Smooth muscle cell (in vitro differentiated cells): ENCODE results near the gene MAGI2. TPM values are rescaled to one million over a fixed set of nuclear protein-coding genes. Genes with fewer than 3 reads are reported as not detected.
A peak's percentile ranks its signal among the peaks of the same experiment; 100 is the strongest.

Experiments
- DNase-seq: peaks from one replicate; lab custom pipeline; 2025; ENCODE audit not compliant: unreplicated experiment; lab: John Stamatoyannopoulos, UW
- H2AFZ ChIP-seq: fragments of 200-600 bp; sonication (generic); 2 replicates; pipeline ENCODE4 v1.6.0; 2016; ENCODE audit warnings: antibody characterized with exemption, low read depth, mild to moderate bottlenecking
- H3F3A ChIP-seq: fragments of 200-600 bp; sonication (generic); 2 replicates; pipeline ENCODE4 v1.6.0; 2017; ENCODE audit warnings: antibody characterized with exemption, low read depth
- H3K27ac ChIP-seq: fragments of 200-600 bp; sonication (generic); 2 replicates; pipeline ENCODE4 v1.5.1; 2016; ENCODE audit warnings: low read depth, mild to moderate bottlenecking
- H3K27me3 ChIP-seq: fragments of 200-600 bp; sonication (generic); 2 replicates; pipeline ENCODE4 v1.6.1; 2016; ENCODE audit warnings: low read depth, mild to moderate bottlenecking
- H3K36me3 ChIP-seq: fragments of 200-600 bp; sonication (generic); 2 replicates; pipeline ENCODE4 v1.5.1; 2016; ENCODE audit warnings: low read depth
- H3K4me1 ChIP-seq: fragments of 200-600 bp; sonication (generic); 2 replicates; pipeline ENCODE4 v1.5.1; 2016; ENCODE audit warnings: low read depth
- H3K4me2 ChIP-seq: fragments of 200-600 bp; sonication (generic); 2 replicates; pipeline ENCODE4 v1.6.0; 2016; ENCODE audit warnings: mild to moderate bottlenecking
- H3K4me3 ChIP-seq: fragments of 200-600 bp; sonication (generic); 2 replicates; pipeline ENCODE4 v1.5.1; 2016; ENCODE audit warnings: mild to moderate bottlenecking
- H3K79me2 ChIP-seq: fragments of 200-600 bp; sonication (generic); 2 replicates; pipeline ENCODE4 v1.6.0; 2016; ENCODE audit warnings: low read depth, mild to moderate bottlenecking
- H3K9ac ChIP-seq: fragments of 200-600 bp; sonication (generic); 2 replicates; pipeline ENCODE4 v1.6.0; 2016; ENCODE audit warnings: low read depth
- H3K9me3 ChIP-seq: fragments of 200-600 bp; sonication (generic); replicated peaks from 2 replicates; pipeline ENCODE4 v1.5.1; 2016; ENCODE audit warnings: low read depth
- H4K20me1 ChIP-seq: fragments of 200-600 bp; sonication (generic); 2 replicates; pipeline ENCODE4 v1.6.0; 2016; ENCODE audit warnings: low read depth
- WGBS: methylation state at CpG from one replicate; pipeline ENCODE4 v1.1.7; 2016; ENCODE audit warnings: low lambda C conversion rate; 5-methylcytosine and 5-hydroxymethylcytosine counted together
- polyA plus RNA-seq: library from polyadenylated mRNA; unstranded; fragments of >200 nt; fragmentation: Nextera tagmentation; extraction: Ambion mirVana; gene quantifications from 2 replicates; pipeline ENCODE4 v1.2.1, GENCODE V29; 2016
- total RNA-seq: library from RNA; depleted of rRNA; stranded (reverse); fragments of >200 nt; gene quantifications from 2 replicates; pipeline ENCODE4 v1.2.3, GENCODE V29; 2014
- TF ChIP-seq, protein P1 (sequence below): fragments of 200-600 bp; sonication (generic); IDR thresholded peaks from 2 replicates; pipeline ENCODE4 v1.5.1; 2017; ENCODE audit warnings: borderline replicate concordance, mild to moderate bottlenecking, antibody characterized with exemption; ENCODE audit not compliant: insufficient read depth, poor library complexity, severe bottlenecking

The MAGI2 gene
- total and polyA plus RNA-seq, 2 experiments from 2014 or later, result 3.4 to 10.7 TPM

DNA sequence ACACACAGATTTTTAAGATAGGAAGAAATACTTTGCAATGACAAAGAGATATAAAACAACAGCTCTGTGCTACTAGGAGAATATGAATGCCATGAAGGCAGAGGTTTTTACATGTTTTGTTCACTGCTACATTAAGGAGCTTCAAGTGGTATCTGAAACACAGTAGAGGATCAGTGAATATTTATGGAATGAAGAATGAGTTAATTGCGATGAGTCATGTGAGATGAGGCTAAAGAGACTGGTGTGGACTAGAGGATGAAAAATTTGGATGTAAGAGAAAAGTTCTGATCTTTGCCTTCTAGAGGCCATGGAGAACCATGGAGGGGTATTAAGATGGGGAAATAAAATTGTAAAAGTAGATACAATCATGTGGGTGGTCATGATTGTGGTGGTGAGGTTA lies 1220.7 kb downstream of the MAGI2 start:
- Histone ChIP-seq H3F3A (no peaks in the 10 kb centered on the region), H2AFZ (no peak overlapping the region), H3K4me3 (no peak overlapping the region), H3K4me2 (no peak overlapping the region), H3K36me3 (no peaks in the 10 kb centered on the region), H3K4me1 (no peaks in the 10 kb centered on the region), H3K79me2 (no peaks in the 10 kb centered on the region), H3K9me3 (no peaks in the 10 kb centered on the region), H3K27me3 (no peaks in the 10 kb centered on the region), H4K20me1 (no peaks in the 10 kb centered on the region), H3K9ac (no peak overlapping the region), H3K27ac (no peak overlapping the region)
- DNase-seq, result no peak
- TF ChIP-seq, protein P1, sequence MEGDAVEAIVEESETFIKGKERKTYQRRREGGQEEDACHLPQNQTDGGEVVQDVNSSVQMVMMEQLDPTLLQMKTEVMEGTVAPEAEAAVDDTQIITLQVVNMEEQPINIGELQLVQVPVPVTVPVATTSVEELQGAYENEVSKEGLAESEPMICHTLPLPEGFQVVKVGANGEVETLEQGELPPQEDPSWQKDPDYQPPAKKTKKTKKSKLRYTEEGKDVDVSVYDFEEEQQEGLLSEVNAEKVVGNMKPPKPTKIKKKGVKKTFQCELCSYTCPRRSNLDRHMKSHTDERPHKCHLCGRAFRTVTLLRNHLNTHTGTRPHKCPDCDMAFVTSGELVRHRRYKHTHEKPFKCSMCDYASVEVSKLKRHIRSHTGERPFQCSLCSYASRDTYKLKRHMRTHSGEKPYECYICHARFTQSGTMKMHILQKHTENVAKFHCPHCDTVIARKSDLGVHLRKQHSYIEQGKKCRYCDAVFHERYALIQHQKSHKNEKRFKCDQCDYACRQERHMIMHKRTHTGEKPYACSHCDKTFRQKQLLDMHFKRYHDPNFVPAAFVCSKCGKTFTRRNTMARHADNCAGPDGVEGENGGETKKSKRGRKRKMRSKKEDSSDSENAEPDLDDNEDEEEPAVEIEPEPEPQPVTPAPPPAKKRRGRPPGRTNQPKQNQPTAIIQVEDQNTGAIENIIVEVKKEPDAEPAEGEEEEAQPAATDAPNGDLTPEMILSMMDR, result no peak
- 91% methylated on average over 1 of the region's 1 CpG for WGBS

DNA sequence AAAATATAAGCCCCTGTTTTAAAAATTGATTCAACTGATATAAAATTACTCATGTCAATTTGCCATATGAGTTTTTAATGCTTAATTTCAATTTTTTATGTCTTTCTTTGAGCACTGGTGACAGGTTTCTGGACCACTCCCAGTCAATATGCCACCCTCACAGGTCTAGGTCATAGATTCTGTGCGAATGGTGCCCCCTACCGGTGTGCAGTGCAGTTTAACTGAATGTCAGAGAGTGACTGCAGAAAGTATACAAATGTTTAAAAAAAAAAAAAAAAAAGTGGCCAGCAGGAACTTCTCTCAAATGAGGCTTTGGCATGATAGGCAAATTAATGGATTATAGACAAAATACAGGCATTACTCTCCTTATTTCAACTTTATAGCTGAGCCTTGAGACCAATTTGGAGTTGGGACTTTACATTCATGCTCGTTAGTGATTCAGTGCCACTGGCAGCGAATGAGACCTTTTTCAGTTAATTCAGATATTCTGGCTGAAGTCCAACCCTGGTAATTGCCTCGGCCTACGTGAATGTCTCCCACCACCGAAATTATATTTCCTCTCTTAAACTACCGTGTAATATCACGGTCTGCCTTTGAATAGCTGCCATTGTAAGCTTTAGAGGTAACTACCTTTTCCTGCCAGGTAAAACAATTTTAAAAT lies 1227.3 kb downstream of the MAGI2 start:
- H4K20me1 ChIP-seq, result no peaks in the 10 kb centered on the region
- H3K4me1 ChIP-seq, result no peaks in the 10 kb centered on the region
- H3K79me2 ChIP-seq, result no peaks in the 10 kb centered on the region
- TF ChIP-seq, protein P1, result peak; percentile 42
- WGBS, result 63% methylated on average over 9 of the region's 9 CpGs
- no peak overlapping the region for H3K4me3 ChIP-seq
- no peak overlapping the region for H2AFZ ChIP-seq
- H3F3A ChIP-seq, result no peaks in the 10 kb centered on the region
- H3K27me3 ChIP-seq, result no peaks in the 10 kb centered on the region
- no peaks in the 10 kb centered on the region for H3K9me3 ChIP-seq
- no peak overlapping the region for H3K9ac ChIP-seq
- H3K36me3 ChIP-seq, result no peaks in the 10 kb centered on the region
- no peak for DNase-seq
- no peak overlapping the region for H3K27ac ChIP-seq
- no peak overlapping the region for H3K4me2 ChIP-seq

DNA sequence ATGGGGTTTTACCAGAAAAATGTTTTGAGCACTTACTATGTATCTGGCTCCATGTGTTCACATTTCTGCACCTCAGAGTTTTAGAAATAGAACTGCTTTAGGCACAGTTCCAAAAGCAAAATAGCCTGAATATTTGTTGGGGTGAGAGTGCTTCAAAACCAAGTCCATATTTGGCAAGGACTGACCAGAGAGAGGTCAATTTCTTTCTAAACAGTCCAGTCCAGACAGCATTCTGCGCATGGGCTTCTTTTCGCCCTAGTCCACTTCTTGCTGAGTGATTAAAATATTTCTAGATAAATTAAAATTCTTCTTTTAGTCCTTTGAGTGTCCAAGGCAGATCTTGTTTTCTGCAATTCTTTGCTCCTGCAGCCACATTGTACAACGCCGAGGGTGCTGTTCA lies 1227.9 kb downstream of the MAGI2 start:
- no peak overlapping the region for H2AFZ ChIP-seq
- no peak overlapping the region for H3K9ac ChIP-seq
- H3F3A ChIP-seq, result no peaks in the 10 kb centered on the region
- no peaks in the 10 kb centered on the region for H3K4me1 ChIP-seq
- H3K27ac ChIP-seq, result no peak overlapping the region
- 93% methylated on average over 4 of the region's 4 CpGs for WGBS
- H3K27me3 ChIP-seq, result no peaks in the 10 kb centered on the region
- no peak for DNase-seq
- no peaks in the 10 kb centered on the region for H4K20me1 ChIP-seq
- H3K36me3 ChIP-seq, result no peaks in the 10 kb centered on the region
- H3K79me2 ChIP-seq, result no peaks in the 10 kb centered on the region
- no peak overlapping the region for H3K4me3 ChIP-seq
- no peak overlapping the region for H3K4me2 ChIP-seq
- TF ChIP-seq, protein P1, result no peak
- no peaks in the 10 kb centered on the region for H3K9me3 ChIP-seq

DNA sequence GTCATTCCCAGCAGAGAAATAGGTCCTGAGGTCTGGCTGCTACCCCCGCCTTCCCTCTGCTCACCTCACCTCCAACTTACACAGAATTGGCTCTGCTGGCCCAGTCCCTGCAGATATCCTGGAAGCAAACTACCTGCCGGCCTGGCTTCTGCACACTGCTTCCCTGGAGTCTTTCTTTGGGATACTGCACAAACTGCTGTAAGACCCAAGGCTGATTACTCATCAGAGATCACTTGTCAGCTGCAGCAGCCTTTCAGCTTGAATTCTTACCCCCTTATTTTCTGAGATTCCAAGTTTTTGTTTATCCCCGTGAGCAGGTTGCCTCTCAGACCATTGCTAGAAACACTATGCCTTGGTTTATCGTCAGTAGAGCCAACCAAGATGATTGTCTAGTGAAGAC lies 1228.5 kb downstream of the MAGI2 start:
- 86% methylated on average over 4 of the region's 4 CpGs for WGBS
- no peaks in the 10 kb centered on the region for H3K4me1 ChIP-seq
- no peak overlapping the region for H2AFZ ChIP-seq
- H3K36me3 ChIP-seq, result no peaks in the 10 kb centered on the region
- no peak overlapping the region for H3K4me3 ChIP-seq
- no peaks in the 10 kb centered on the region for H3K9me3 ChIP-seq
- H3K9ac ChIP-seq, result no peak overlapping the region
- no peaks in the 10 kb centered on the region for H3K79me2 ChIP-seq
- no peak overlapping the region for H3K4me2 ChIP-seq
- no peaks in the 10 kb centered on the region for H4K20me1 ChIP-seq
- H3K27me3 ChIP-seq, result no peaks in the 10 kb centered on the region
- DNase-seq, result no peak
- TF ChIP-seq, protein P1, result no peak
- no peaks in the 10 kb centered on the region for H3F3A ChIP-seq
- H3K27ac ChIP-seq, result no peak overlapping the region
